A549 (cell line): ENCODE data around the gene TSPAN14. TPM values are rescaled to one million over a fixed set of nuclear protein-coding genes. Genes with fewer than 3 reads are reported as not detected.

ENCODE experiments used
- ATAC-seq, 2 experiments: fragments of 200-7000 bp in 1 of 2; fragments of >200 bp in 1 of 2; cut with Nextera tagmentation in 1 of 2; cut with Tn5 transposase in 1 of 2; 3 replicates each; pipeline versions ENCODE4 v1.8.0 to v1.9.1; 2018 to 2020; ENCODE audit warnings: mild to moderate bottlenecking in 1 of 2, moderate library complexity in 1 of 2
- CTCF ChIA-PET: fragments of 300-600 bp; sonication (Branson Sonifier 250); formaldehyde crosslinking; extraction: SDS; loops from one replicate; lab custom pipeline; 2021; ENCODE audit warnings: antibody characterized with exemption, inconsistent platforms; lab: Yijun Ruan, JAX
- POLR2A ChIA-PET: fragments of 350-600 bp; formaldehyde crosslinking; extraction: SDS; loops from one replicate; lab custom pipeline; 2021; ENCODE audit warnings: antibody characterized with exemption, inconsistent platforms; lab: Yijun Ruan, JAX
- DNase-seq, 2 experiments: peaks; one replicate each; pipeline versions ENCODE4 v3.0.0 to v3.0.0-alpha.2; 2011 to 2016; ENCODE audit warnings: low read depth in 1 of 2, low spot score in 1 of 2
- FAIRE-seq: peaks from 2 replicates; lab custom pipeline; 2011; peaks lifted over from hg19 to GRCh38; lab: Jason Lieb, UNC
- H3K27ac ChIP-seq, 2 experiments: fragments of >200 bp; sonication (Bioruptor Twin); formaldehyde crosslinking; 3 replicates each; pipeline ENCODE4 v1.5.1; 2016 to 2017
- H3K4me1 ChIP-seq: fragments of >200 bp; sonication (Bioruptor Twin); formaldehyde crosslinking; 3 replicates; pipeline ENCODE4 v1.6.1; 2016
- H3K4me2 ChIP-seq: fragments of >200 bp; sonication (Bioruptor Twin); formaldehyde crosslinking; 3 replicates; pipeline ENCODE4 v1.6.1; 2016
- H3K4me3 ChIP-seq: fragments of >200 bp; sonication (Bioruptor Twin); formaldehyde crosslinking; 3 replicates; pipeline ENCODE4 v1.5.1; 2016
- H3K9me3 ChIP-seq: fragments of >200 bp; sonication (Bioruptor Twin); formaldehyde crosslinking; 3 replicates; pipeline ENCODE4 v1.6.1; 2016
- BHLHE40 ChIP-seq: IDR thresholded peaks from 2 replicates; pipeline ENCODE4 v1.6.1; 2012; ENCODE audit warnings: low read depth, low read length, inconsistent platforms
- CBX2 ChIP-seq: fragments of 200-600 bp; sonication (generic); IDR thresholded peaks from 2 replicates; pipeline ENCODE4 v1.6.1; 2016; ENCODE audit warnings: low read depth, mild to moderate bottlenecking, borderline replicate concordance
- CEBPB ChIP-seq, 2 experiments: fragments of >200 bp in 1 of 2; sonication (Bioruptor Twin) in 1 of 2; formaldehyde crosslinking in 1 of 2; IDR thresholded peaks; 2 replicates each; pipeline ENCODE4 v1.6.1; 2012 to 2016
- EHMT2 ChIP-seq: fragments of 200-600 bp; sonication (generic); IDR thresholded peaks from 2 replicates; pipeline ENCODE4 v1.6.1; 2016; ENCODE audit warnings: antibody characterized with exemption, low read depth, mild to moderate bottlenecking, moderate library complexity
- EP300 ChIP-seq, 2 experiments: fragments of >200 bp; sonication (Bioruptor Twin); formaldehyde crosslinking; IDR thresholded peaks; 2 replicates in 1 of 2; 3 replicates in 1 of 2; pipeline ENCODE4 v1.6.1; 2016 to 2017
- FOSB ChIP-seq: fragments of 250-450 bp; sonication (Bioruptor Pico); IDR thresholded peaks from 2 replicates; pipeline ENCODE4 v1.5.0; 2020; ENCODE audit warnings: mild to moderate bottlenecking, moderate library complexity
- HEYL ChIP-seq: fragments of 250-450 bp; sonication (Bioruptor Pico); IDR thresholded peaks from 2 replicates; pipeline ENCODE4 v1.8.0; 2021; ENCODE audit warnings: mild to moderate bottlenecking, moderate library complexity
- HOXB5 ChIP-seq: fragments of 250-450 bp; sonication (Bioruptor Pico); IDR thresholded peaks from 2 replicates; pipeline ENCODE4 v1.5.0; 2020; ENCODE audit warnings: mild to moderate bottlenecking, moderate library complexity
- JUNB ChIP-seq: fragments of >200 bp; sonication (Bioruptor Twin); formaldehyde crosslinking; IDR thresholded peaks from 2 replicates; pipeline ENCODE4 v1.6.1; 2016
- KDM5A ChIP-seq: fragments of 200-600 bp; sonication (generic); IDR thresholded peaks from 2 replicates; pipeline ENCODE4 v1.6.1; 2016; ENCODE audit warnings: antibody characterized with exemption, mild to moderate bottlenecking
- MAZ ChIP-seq: fragments of 150-350 bp; IDR thresholded peaks from 2 replicates; pipeline ENCODE4 v1.6.1; 2014; ENCODE audit warnings: antibody characterized with exemption, low read depth, low read length, borderline replicate concordance
- RAD21 ChIP-seq, 2 experiments: fragments of >200 bp in 1 of 2; sonication (Bioruptor Twin) in 1 of 2; formaldehyde crosslinking in 1 of 2; IDR thresholded peaks in 1 of 2; conservative IDR thresholded peaks in 1 of 2; 2 replicates in 1 of 2; 3 replicates in 1 of 2; pipeline ENCODE4 v1.6.1; 2012 to 2018; ENCODE audit warnings: inconsistent platforms in 1 of 2
- RNF2 ChIP-seq: fragments of 200-600 bp; sonication (generic); IDR thresholded peaks from 2 replicates; pipeline ENCODE4 v1.6.1; 2016; ENCODE audit warnings: low read depth, mild to moderate bottlenecking, antibody characterized with exemption, moderate library complexity, borderline replicate concordance
- SMC3 ChIP-seq: fragments of >200 bp; sonication (Bioruptor Twin); formaldehyde crosslinking; IDR thresholded peaks from 3 replicates; pipeline ENCODE4 v1.6.1; 2018; ENCODE audit warnings: inconsistent platforms
- SREBF2 ChIP-seq: fragments of 450-650 bp; IDR thresholded peaks from 2 replicates; pipeline ENCODE4 v1.6.1; 2014; ENCODE audit warnings: mild to moderate bottlenecking, moderate library complexity
- TP53 ChIP-seq: fragments of 250-450 bp; sonication (Bioruptor Pico); IDR thresholded peaks from 2 replicates; pipeline ENCODE4 v1.5.0; 2021; ENCODE audit warnings: mild to moderate bottlenecking, moderate library complexity
- ZC3H11A ChIP-seq: fragments of 450-650 bp; IDR thresholded peaks from 2 replicates; pipeline ENCODE4 v1.6.1; 2014; ENCODE audit warnings: antibody characterized with exemption, mild to moderate bottlenecking
- ZSCAN20 ChIP-seq: fragments of 250-450 bp; sonication (Bioruptor Pico); IDR thresholded peaks from 2 replicates; pipeline ENCODE4 v1.8.0; 2022; ENCODE audit warnings: mild to moderate bottlenecking, moderate library complexity
- WGBS: methylation state at CpG from one replicate; pipeline ENCODE4 v1.1.6; 2017; ENCODE audit errors: missing lambda C conversion rate; 5-methylcytosine and 5-hydroxymethylcytosine counted together
- polyA plus RNA-seq, 4 experiments: library from polyadenylated mRNA; depleted of rRNA in 3 of 4; stranded (reverse); fragments of >200 nt; fragmentation: RNase III in 1 of 4; extraction: RNeasy Plus Mini Kit Qiagen cat#74134 plus additional on column Dnase treatment in 1 of 4; gene quantifications; 2 replicates in 3 of 4; 3 replicates in 1 of 4; pipeline ENCODE4 v1.2.3, GENCODE V29; 2011 to 2017
- TF ChIP-seq, protein P1 (sequence below): IDR thresholded peaks from 2 replicates; pipeline ENCODE4 v1.6.1; 2012
- TF ChIP-seq, protein P2 (sequence below): fragments of >200 bp; sonication (Bioruptor Twin); formaldehyde crosslinking; IDR thresholded peaks from 2 replicates; pipeline ENCODE4 v1.6.1; 2016
- TF ChIP-seq, protein P3 (sequence below): fragments of 200-600 bp; sonication (generic); IDR thresholded peaks from 2 replicates; pipeline ENCODE4 v1.6.1; 2016; ENCODE audit warnings: antibody characterized with exemption, mild to moderate bottlenecking, moderate library complexity
- TF ChIP-seq, protein P4 (sequence below): IDR thresholded peaks from 2 replicates; pipeline ENCODE4 v1.6.1; 2012

Gene TSPAN14
- polyA plus RNA-seq, 2 of the 4 experiments (the other 2 are of a cell fraction), result 87.0 to 124 TPM

DNA sequence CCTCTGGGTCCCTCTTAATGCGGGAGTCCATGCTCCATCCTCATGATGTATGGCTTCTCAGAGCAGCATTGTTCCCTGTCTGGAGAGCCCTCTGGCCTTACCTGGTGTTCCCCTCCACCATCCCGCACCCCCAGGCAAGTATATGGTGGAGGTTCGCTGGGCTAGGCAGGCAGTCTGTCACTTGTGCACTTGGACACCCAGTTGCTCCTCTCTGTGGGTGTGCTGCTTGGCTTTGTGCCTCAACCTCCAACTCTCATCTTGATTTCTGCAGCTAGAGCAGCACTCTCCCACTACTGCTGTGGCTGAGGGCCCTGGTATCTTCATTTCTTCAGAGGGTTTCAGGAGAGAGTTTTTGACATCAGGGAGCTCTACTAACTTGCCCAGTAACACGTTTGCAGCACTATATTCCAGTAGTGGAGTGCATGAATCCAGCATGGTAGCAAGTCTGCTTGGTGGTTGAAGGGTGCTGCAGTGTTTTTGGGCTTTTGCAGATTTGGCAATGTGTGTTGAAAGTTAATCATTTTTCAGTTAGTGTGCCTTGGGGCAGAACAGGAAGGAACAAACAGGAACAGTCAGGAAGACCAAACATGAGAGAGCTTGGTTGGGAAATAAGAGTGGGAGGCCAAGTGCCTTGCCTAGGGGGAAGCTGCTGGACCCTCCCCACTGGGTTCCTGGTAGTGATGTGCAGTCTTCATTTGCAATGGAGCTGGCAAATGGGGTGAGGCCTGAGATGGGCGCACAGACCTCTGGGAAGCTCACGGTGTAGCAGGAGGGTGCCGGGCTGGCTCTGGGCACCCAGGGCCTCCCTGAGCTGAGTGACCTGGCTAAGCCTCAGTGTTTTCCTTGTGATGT, 37.4 kb downstream of the TSPAN14 start (continued):
- peak; percentile 81 to 82 for TF ChIP-seq CEBPB (IDR thresholded peaks at IDR 0.05)
- TF ChIP-seq EP300 (IDR thresholded peaks at IDR 0.05), result peak; percentile 59 to 79; a peak in 3 of 5 replicates
- TF ChIP-seq, protein P1, sequence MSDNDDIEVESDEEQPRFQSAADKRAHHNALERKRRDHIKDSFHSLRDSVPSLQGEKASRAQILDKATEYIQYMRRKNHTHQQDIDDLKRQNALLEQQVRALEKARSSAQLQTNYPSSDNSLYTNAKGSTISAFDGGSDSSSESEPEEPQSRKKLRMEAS, result peak; percentile 45; the same call in 1 of the 2 replicates
- peak; percentile 39; the same call in 1 of the 3 replicates for TF ChIP-seq SMC3
- no peak for TF ChIP-seq ZC3H11A

DNA sequence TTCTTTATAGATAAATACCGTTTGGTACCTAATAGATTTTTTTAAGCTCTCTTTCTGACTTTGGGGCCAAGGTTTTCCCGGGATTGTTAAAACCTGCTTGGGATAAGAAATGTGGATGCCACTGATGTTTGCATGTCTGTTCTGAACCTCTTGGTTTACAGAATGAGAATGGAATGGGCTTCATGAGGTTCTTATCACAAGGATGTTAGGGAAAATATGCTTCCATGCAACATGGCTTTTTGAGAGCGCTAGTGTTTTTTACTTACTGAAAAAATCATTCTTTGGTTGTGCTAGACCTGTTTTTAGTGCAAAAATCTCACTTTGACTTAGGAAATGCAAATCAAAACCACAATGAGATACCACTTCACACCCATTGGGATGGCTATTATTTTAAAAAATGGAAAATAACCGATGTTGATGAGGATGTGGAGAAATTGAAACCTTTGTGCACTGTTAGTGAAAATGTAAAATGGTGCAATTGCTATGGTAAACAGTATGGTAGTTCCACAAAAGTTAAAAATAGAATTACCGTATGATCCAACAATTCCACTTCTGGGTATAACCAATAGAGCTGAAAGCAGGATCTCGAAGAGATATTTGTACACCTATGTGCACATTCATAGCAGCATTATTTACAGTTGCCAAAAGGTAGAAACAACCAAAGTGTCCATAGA, 38.9 kb downstream of the TSPAN14 start:
- CTCF ChIA-PET, result interaction anchor here (1.0 to 5.0 kb wide), 4 partner anchors 12 to 48 kb away, joined by 3 to 30 read pairs (median 15); no protein-coding TSS in a partner anchor
- H3K4me3 ChIP-seq, result no peak overlapping the region
- no peak for FAIRE-seq
- 72% methylated on average over 6 of the region's 6 CpGs for WGBS
- no peak for TF ChIP-seq BHLHE40
- TF ChIP-seq RNF2, result no peak
- no peak for TF ChIP-seq ZSCAN20 (CRISPR knock-in tag)
- TF ChIP-seq TP53, result no peak
- TF ChIP-seq SMC3, result no peak
- TF ChIP-seq, protein P2, sequence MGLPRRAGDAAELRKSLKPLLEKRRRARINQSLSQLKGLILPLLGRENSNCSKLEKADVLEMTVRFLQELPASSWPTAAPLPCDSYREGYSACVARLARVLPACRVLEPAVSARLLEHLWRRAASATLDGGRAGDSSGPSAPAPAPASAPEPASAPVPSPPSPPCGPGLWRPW, result no peak
- no peak for TF ChIP-seq SREBF2
- TF ChIP-seq HEYL (CRISPR knock-in tag), result no peak
- TF ChIP-seq EP300 (IDR thresholded peaks at IDR 0.05), result no peak
- TF ChIP-seq, protein P3, sequence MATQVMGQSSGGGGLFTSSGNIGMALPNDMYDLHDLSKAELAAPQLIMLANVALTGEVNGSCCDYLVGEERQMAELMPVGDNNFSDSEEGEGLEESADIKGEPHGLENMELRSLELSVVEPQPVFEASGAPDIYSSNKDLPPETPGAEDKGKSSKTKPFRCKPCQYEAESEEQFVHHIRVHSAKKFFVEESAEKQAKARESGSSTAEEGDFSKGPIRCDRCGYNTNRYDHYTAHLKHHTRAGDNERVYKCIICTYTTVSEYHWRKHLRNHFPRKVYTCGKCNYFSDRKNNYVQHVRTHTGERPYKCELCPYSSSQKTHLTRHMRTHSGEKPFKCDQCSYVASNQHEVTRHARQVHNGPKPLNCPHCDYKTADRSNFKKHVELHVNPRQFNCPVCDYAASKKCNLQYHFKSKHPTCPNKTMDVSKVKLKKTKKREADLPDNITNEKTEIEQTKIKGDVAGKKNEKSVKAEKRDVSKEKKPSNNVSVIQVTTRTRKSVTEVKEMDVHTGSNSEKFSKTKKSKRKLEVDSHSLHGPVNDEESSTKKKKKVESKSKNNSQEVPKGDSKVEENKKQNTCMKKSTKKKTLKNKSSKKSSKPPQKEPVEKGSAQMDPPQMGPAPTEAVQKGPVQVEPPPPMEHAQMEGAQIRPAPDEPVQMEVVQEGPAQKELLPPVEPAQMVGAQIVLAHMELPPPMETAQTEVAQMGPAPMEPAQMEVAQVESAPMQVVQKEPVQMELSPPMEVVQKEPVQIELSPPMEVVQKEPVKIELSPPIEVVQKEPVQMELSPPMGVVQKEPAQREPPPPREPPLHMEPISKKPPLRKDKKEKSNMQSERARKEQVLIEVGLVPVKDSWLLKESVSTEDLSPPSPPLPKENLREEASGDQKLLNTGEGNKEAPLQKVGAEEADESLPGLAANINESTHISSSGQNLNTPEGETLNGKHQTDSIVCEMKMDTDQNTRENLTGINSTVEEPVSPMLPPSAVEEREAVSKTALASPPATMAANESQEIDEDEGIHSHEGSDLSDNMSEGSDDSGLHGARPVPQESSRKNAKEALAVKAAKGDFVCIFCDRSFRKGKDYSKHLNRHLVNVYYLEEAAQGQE, result no peak
- TF ChIP-seq JUNB, result no peak
- TF ChIP-seq KDM5A, result no peak
- no peak for TF ChIP-seq FOSB (CRISPR knock-in tag)
- TF ChIP-seq, protein P4, sequence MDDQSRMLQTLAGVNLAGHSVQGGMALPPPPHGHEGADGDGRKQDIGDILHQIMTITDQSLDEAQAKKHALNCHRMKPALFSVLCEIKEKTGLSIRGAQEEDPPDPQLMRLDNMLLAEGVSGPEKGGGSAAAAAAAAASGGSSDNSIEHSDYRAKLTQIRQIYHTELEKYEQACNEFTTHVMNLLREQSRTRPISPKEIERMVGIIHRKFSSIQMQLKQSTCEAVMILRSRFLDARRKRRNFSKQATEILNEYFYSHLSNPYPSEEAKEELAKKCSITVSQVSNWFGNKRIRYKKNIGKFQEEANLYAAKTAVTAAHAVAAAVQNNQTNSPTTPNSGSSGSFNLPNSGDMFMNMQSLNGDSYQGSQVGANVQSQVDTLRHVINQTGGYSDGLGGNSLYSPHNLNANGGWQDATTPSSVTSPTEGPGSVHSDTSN, result no peak
- TF ChIP-seq HOXB5, result no peak
- TF ChIP-seq CBX2, result no peak
- no peak for TF ChIP-seq MAZ
- TF ChIP-seq EHMT2, result no peak
- TF ChIP-seq RAD21 (conservative IDR thresholded peaks at IDR 0.05 in 1 of 2, IDR thresholded peaks at IDR 0.05 in 1 of 2), result no peak
- peak overlapping the region; percentile 90 to 100 for H3K27ac ChIP-seq
- peak overlapping the region; percentile 55 for H3K4me2 ChIP-seq
- no peak for ATAC-seq
- no peak for DNase-seq
- peaks cover 99% of the 10 kb centered on the region for H3K4me1 ChIP-seq
- POLR2A ChIA-PET, result interaction anchor here (0.8 to 1.2 kb wide), 2 partner anchors 18 to 40 kb away, joined by 3 read pairs; no protein-coding TSS in a partner anchor
- H3K9me3 ChIP-seq, result no peaks in the 10 kb centered on the region
